HepG2 (cell line): ENCODE data around the gene AKAP9. TPM values are rescaled to one million over a fixed set of nuclear protein-coding genes. Genes with fewer than 3 reads are reported as not detected.

Experiments
- KDM6A ChIP-seq: IDR thresholded peaks from 2 replicates; pipeline ENCODE4 v1.6.1; 2016; ENCODE audit warnings: low read depth
- MAZ ChIP-seq, 2 experiments: sonication (generic) in 1 of 2; formaldehyde crosslinking in 1 of 2; IDR thresholded peaks; 2 replicates each; pipeline versions ENCODE4 v1.5.0 to v1.6.1; 2012 to 2020; ENCODE audit warnings: low read depth in 2 of 2, mild to moderate bottlenecking in 2 of 2, borderline replicate concordance in 1 of 2, improper control_type of control experiment in 1 of 2, low read length in 1 of 2, missing genetic modification reagents in 1 of 2, moderate library complexity in 1 of 2
- MTA1 ChIP-seq: sonication (generic); formaldehyde crosslinking; IDR thresholded peaks from 2 replicates; pipeline ENCODE4 v1.4.0; 2020; ENCODE audit warnings: missing genetic modification reagents, mild to moderate bottlenecking, borderline replicate concordance
- MTA3 ChIP-seq: sonication (generic); formaldehyde crosslinking; IDR thresholded peaks from 2 replicates; pipeline ENCODE4 v1.4.0; 2020; ENCODE audit warnings: missing genetic modification reagents
- SOX5 ChIP-seq: IDR thresholded peaks from 2 replicates; pipeline ENCODE4 v1.6.1; 2016; ENCODE audit warnings: borderline replicate concordance
- ZBED4 ChIP-seq: sonication (generic); formaldehyde crosslinking; IDR thresholded peaks from 2 replicates; pipeline ENCODE4 v1.4.0; 2020; ENCODE audit warnings: missing genetic modification reagents, borderline replicate concordance
- ZFP36L1 ChIP-seq: sonication (generic); formaldehyde crosslinking; IDR thresholded peaks from 2 replicates; pipeline ENCODE4 v1.8.0; 2022; ENCODE audit warnings: mild to moderate bottlenecking, missing genetic modification reagents, moderate library complexity
- ZGPAT ChIP-seq: IDR thresholded peaks from 2 replicates; pipeline ENCODE4 v1.6.1; 2016; ENCODE audit warnings: mild to moderate bottlenecking
- ZHX2 ChIP-seq, 2 experiments: sonication (generic) in 1 of 2; formaldehyde crosslinking in 1 of 2; IDR thresholded peaks; 2 replicates each; pipeline versions ENCODE4 v1.6.1 to v1.9.0; 2014 to 2022; ENCODE audit warnings: antibody characterized with exemption in 1 of 2, borderline replicate concordance in 1 of 2, inconsistent platforms in 1 of 2, low read depth in 1 of 2, missing genetic modification reagents in 1 of 2
- ZNF17 ChIP-seq: sonication (generic); formaldehyde crosslinking; IDR thresholded peaks from 2 replicates; pipeline ENCODE4 v1.5.0; 2020; ENCODE audit warnings: mild to moderate bottlenecking, missing genetic modification reagents
- ZNF251 ChIP-seq: sonication (generic); formaldehyde crosslinking; IDR thresholded peaks from 2 replicates; pipeline ENCODE4 v1.9.0; 2021; ENCODE audit warnings: mild to moderate bottlenecking, missing genetic modification reagents
- ZNF274 ChIP-seq: sonication (generic); formaldehyde crosslinking; IDR thresholded peaks from 2 replicates; pipeline ENCODE4 v1.5.1; 2020; ENCODE audit warnings: mild to moderate bottlenecking, missing genetic modification reagents
- ZNF512 ChIP-seq: sonication (generic); formaldehyde crosslinking; IDR thresholded peaks from 2 replicates; pipeline ENCODE4 v1.4.0; 2020; ENCODE audit warnings: mild to moderate bottlenecking, missing genetic modification reagents
- ZNF572 ChIP-seq: sonication (generic); formaldehyde crosslinking; IDR thresholded peaks from 2 replicates; pipeline ENCODE4 v1.5.1; 2020; ENCODE audit warnings: mild to moderate bottlenecking, missing genetic modification reagents
- polyA plus RNA-seq, 8 experiments: library from polyadenylated mRNA; depleted of rRNA in 3 of 8; stranded (reverse) in 7 of 8; unstranded in 1 of 8; fragments of >200 nt; fragmentation: Illumina TruSeq in 4 of 8; extraction: Trizol in 4 of 8; gene quantifications; 2 replicates each; pipeline versions ENCODE4 v1.2.1 to v1.2.3, GENCODE V29; 2011 to 2016; ENCODE audit warnings: low read depth in 4 of 8, missing spikeins in 1 of 8, mixed read lengths in 1 of 8; ENCODE audit not compliant: insufficient read depth in 1 of 8
- total RNA-seq, 5 experiments: library from RNA; depleted of rRNA; stranded (reverse); fragments of >200 nt; fragmentation: Illumina TruSeq; extraction: Trizol; gene quantifications; 2 replicates each; pipeline ENCODE4 v1.2.3, GENCODE V29; 2016; ENCODE audit warnings: low read depth in 1 of 5

The AKAP9 gene
- total and polyA plus RNA-seq, 2 of the 13 experiments (the other 11 are each of a cell fraction or from before 2014, with no cell fraction given), result 27.6 to 33.1 TPM

- peak; percentile 16; the same call in 1 of the 2 replicates for TF ChIP-seq MAZ (IDR thresholded peaks at IDR 0.05; ENCODE audit: borderline replicate concordance, low read depth, low read length)
- peak; percentile 83 for TF ChIP-seq MAZ (CRISPR knock-in tag; IDR thresholded peaks at IDR 0.05; ENCODE audit: low read depth)
- no peak for TF ChIP-seq MTA3 (CRISPR knock-in tag)
- TF ChIP-seq ZNF17, result 0 out of 2 replicates have a peak, but pooled peaks have one; percentile 82
- TF ChIP-seq ZGPAT (CRISPR knock-in tag), result peak; percentile 76
- TF ChIP-seq ZHX2 (IDR thresholded peaks at IDR 0.05; ENCODE audit: low read depth), result peak; percentile 74; the same call in 1 of the 2 replicates
- TF ChIP-seq ZHX2 (CRISPR knock-in tag; IDR thresholded peaks at IDR 0.05; ENCODE audit: borderline replicate concordance), result peak; percentile 78; the same call in 1 of the 2 replicates
- peak; percentile 63; the same call in 1 of the 2 replicates for TF ChIP-seq MTA1 (CRISPR knock-in tag)
- peak; percentile 72; the same call in 1 of the 2 replicates for TF ChIP-seq ZNF572 (CRISPR knock-in tag)
- TF ChIP-seq ZBED4 (CRISPR knock-in tag), result no peak
- TF ChIP-seq ZNF274 (CRISPR knock-in tag), result peak; percentile 80; the same call in 1 of the 2 replicates
- TF ChIP-seq ZNF512 (CRISPR knock-in tag), result no peak
- no peak for TF ChIP-seq KDM6A (CRISPR knock-in tag)
- TF ChIP-seq ZFP36L1 (CRISPR knock-in tag), result no peak
- peak; percentile 37; the same call in 1 of the 2 replicates for TF ChIP-seq SOX5
- no peak for TF ChIP-seq ZNF251 (CRISPR knock-in tag)
Measured at GRCh38 chr7:92134271-92135051, 193.8 kb downstream of the AKAP9 start, which contains the start of gene CYP51A1 (continued).
